H1 (cell line): ENCODE measurements around the gene PRDX3.

Experiments used
- CTCF ChIP-seq, 3 experiments: IDR thresholded peaks; 1 replicate in 2 of 3; 2 replicates in 1 of 3; pipeline versions ENCODE4 v1.5.1 to v1.6.1; 2011; ENCODE audit warnings: low read length in 3 of 3, mild to moderate bottlenecking in 3 of 3, inconsistent platforms in 2 of 3, low read depth in 1 of 3, moderate library complexity in 1 of 3; ENCODE audit not compliant: insufficient read depth in 1 of 3; ENCODE audit errors: control extremely low read depth in 1 of 3
- EP300 ChIP-seq, 2 experiments: IDR thresholded peaks; 1 replicate in 1 of 2; 2 replicates in 1 of 2; pipeline ENCODE4 v1.6.1; 2011 to 2012; ENCODE audit warnings: low read depth in 2 of 2, low read length in 2 of 2, mild to moderate bottlenecking in 2 of 2, borderline replicate concordance in 1 of 2, inconsistent platforms in 1 of 2, moderate library complexity in 1 of 2
- MAFK ChIP-seq: IDR thresholded peaks from 2 replicates; pipeline ENCODE4 v1.6.1; 2012; ENCODE audit warnings: low read depth, mild to moderate bottlenecking, improper control_type of control experiment, low read length

GRCh38 chr10:119203006-119203405 lies 24.4 kb upstream of the PRDX3 start:
- TF ChIP-seq CTCF (IDR thresholded peaks at IDR 0.05; ENCODE audit: control extremely low read depth in 1 of 3, insufficient read depth in 1 of 3, low read depth in 1 of 3, low read length in 3 of 3) (no peak), EP300 (IDR thresholded peaks at IDR 0.05; ENCODE audit: borderline replicate concordance in 1 of 2, low read depth in 2 of 2, low read length in 2 of 2) (no peak), MAFK (no peak)
